H1 (cell line): Measurements from ENCODE around the gene PXN.

ENCODE experiments used
- RXRA ChIP-seq: IDR thresholded peaks from 2 replicates; pipeline ENCODE4 v1.6.1; 2011; ENCODE audit warnings: low read depth, mild to moderate bottlenecking, low read length, moderate library complexity; ENCODE audit not compliant: insufficient read depth
- TCF12 ChIP-seq: IDR thresholded peaks from 2 replicates; pipeline ENCODE4 v1.6.1; 2011; ENCODE audit warnings: low read depth, mild to moderate bottlenecking, low read length
- TF ChIP-seq, protein P1 (sequence below), 3 experiments: IDR thresholded peaks; 1 replicate in 2 of 3; 2 replicates in 1 of 3; pipeline versions ENCODE4 v1.5.1 to v1.6.1; 2011; ENCODE audit warnings: low read length in 3 of 3, mild to moderate bottlenecking in 3 of 3, inconsistent platforms in 2 of 3, low read depth in 1 of 3, moderate library complexity in 1 of 3; ENCODE audit not compliant: insufficient read depth in 1 of 3; ENCODE audit errors: control extremely low read depth in 1 of 3

DNA sequence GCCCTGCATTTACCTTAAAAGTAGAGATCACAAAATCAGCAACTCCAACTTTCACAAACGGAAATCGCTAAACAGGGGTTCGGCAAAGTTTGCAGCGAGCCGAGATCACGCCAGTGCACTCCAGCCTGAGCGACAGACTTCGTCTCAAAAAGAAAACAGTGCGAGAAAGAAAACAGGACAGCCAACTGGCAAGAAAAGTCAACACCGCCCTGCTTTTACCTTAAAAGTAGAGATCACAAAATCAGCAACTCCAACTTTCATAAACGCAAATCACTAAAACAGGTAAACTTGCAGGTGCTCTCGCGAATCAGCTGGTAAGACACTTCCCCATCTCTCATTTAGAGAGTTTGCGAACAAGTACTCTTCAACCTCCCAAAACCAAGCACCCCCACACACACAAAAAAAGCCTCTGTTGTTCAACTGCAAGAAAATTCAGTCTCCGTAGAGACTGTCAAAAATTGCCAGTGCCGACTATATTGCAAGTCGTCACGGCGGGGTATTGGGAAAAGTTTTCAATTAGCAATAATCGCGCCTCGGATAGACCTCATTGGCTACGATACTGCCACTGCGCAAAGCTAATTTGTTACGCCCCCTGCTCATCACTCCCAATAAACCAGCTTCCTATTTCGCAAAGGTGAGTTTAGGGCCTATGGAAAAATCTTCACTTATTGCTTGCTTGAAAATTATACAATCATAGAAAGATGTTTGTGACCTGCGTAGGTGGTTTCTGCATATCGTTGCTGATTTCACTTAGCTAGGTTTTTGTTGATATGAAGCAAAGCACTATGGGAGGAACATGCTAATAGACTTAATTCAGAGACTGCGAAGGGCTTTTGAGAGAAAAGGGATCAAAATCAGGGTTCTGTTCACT is 27.4 kb upstream of the PXN start, which contains the start of gene RNU4-1:
- TF ChIP-seq, protein P1, sequence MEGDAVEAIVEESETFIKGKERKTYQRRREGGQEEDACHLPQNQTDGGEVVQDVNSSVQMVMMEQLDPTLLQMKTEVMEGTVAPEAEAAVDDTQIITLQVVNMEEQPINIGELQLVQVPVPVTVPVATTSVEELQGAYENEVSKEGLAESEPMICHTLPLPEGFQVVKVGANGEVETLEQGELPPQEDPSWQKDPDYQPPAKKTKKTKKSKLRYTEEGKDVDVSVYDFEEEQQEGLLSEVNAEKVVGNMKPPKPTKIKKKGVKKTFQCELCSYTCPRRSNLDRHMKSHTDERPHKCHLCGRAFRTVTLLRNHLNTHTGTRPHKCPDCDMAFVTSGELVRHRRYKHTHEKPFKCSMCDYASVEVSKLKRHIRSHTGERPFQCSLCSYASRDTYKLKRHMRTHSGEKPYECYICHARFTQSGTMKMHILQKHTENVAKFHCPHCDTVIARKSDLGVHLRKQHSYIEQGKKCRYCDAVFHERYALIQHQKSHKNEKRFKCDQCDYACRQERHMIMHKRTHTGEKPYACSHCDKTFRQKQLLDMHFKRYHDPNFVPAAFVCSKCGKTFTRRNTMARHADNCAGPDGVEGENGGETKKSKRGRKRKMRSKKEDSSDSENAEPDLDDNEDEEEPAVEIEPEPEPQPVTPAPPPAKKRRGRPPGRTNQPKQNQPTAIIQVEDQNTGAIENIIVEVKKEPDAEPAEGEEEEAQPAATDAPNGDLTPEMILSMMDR (IDR thresholded peaks at IDR 0.05; ENCODE audit: control extremely low read depth in 1 of 3, insufficient read depth in 1 of 3, low read depth in 1 of 3, low read length in 3 of 3): no peak
- TF ChIP-seq RXRA: no peak
- 0 out of 2 replicates have a peak, but pooled peaks have one; percentile 47 for TF ChIP-seq TCF12
